ENCODE data around the gene SLC22A23.

DNA sequence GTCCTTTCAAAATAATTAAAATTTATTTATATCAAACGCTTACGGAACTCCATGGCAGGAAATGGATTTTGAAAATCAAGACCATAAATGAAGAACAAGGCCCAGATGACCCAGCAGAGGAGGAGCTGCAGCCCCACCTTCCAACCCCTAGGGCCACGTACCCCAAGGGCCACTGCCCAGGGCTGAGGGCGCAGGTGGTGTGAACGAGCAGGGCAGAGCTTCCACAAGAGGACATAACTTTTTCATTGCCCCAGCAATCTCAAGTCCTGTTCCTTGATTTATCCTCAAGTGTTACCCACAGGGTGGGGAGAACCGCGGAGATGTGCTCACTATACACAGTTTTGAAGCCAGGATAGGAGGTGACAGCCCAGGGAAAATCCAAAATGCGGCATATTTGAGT is 155.3 kb downstream of the SLC22A23 start:
- TF ChIP-seq, protein P1, sequence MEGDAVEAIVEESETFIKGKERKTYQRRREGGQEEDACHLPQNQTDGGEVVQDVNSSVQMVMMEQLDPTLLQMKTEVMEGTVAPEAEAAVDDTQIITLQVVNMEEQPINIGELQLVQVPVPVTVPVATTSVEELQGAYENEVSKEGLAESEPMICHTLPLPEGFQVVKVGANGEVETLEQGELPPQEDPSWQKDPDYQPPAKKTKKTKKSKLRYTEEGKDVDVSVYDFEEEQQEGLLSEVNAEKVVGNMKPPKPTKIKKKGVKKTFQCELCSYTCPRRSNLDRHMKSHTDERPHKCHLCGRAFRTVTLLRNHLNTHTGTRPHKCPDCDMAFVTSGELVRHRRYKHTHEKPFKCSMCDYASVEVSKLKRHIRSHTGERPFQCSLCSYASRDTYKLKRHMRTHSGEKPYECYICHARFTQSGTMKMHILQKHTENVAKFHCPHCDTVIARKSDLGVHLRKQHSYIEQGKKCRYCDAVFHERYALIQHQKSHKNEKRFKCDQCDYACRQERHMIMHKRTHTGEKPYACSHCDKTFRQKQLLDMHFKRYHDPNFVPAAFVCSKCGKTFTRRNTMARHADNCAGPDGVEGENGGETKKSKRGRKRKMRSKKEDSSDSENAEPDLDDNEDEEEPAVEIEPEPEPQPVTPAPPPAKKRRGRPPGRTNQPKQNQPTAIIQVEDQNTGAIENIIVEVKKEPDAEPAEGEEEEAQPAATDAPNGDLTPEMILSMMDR (IDR thresholded peaks at IDR 0.05; ENCODE audit: borderline replicate concordance, extremely low read depth, low read length, poor library complexity, severe bottlenecking): no peak
- TF ChIP-seq EZH2 (IDR thresholded peaks at IDR 0.05; ENCODE audit: borderline replicate concordance, low read depth, low read length, severe bottlenecking): no peak

All from DND-41 (cell line).